Stimulated activated CD4-positive, alpha-beta T cell treated with anti-CD3 and anti-CD28 coated beads, Interleukin-12 subunit alpha, Interleukin-12 subunit beta, amount 100 ng/mL, for 24 hours (primary cell): ENCODE measurements around the gene ETV1.

Source experiments
- DNase-seq, 2 experiments: peaks; one replicate each; pipeline ENCODE4 v3.0.0-alpha.2; 2020; ENCODE audit warnings: low read depth in 2 of 2

The ETV1 gene

GRCh38 chr7:13987395-13987794 lies 2.1 kb downstream of the ETV1 start:
- DNase-seq, result no peak

GRCh38 chr7:13986208-13986607 lies 3.3 kb downstream of the ETV1 start:
- DNase-seq, result no peak

GRCh38 chr7:13984831-13985685 lies 4.4 kb downstream of the ETV1 start:
- DNase-seq, result no peak

GRCh38 chr7:13984061-13984460 lies 5.4 kb downstream of the ETV1 start:
- no peak for DNase-seq

GRCh38 chr7:13982940-13983677 lies 6.4 kb downstream of the ETV1 start:
- no peak for DNase-seq

GRCh38 chr7:13981070-13981469 lies 8.4 kb downstream of the ETV1 start:
- DNase-seq, result no peak

GRCh38 chr7:13980474-13980873 lies 9.0 kb downstream of the ETV1 start:
- DNase-seq, result no peak

- no peak for DNase-seq
Measured at GRCh38 chr7:13979671-13980435, 9.6 kb downstream of the ETV1 start.

- DNase-seq, result no peak
Measured at GRCh38 chr7:13976594-13976993, 12.9 kb downstream of the ETV1 start.

GRCh38 chr7:13965077-13965476 lies 24.4 kb downstream of the ETV1 start:
- DNase-seq, result no peak

- no peak for DNase-seq
Measured at GRCh38 chr7:13963925-13964324, 25.5 kb downstream of the ETV1 start.

GRCh38 chr7:13955494-13955893 lies 34.0 kb downstream of the ETV1 start:
- no peak for DNase-seq

- no peak for DNase-seq
Measured at GRCh38 chr7:13953368-13953767, 36.1 kb downstream of the ETV1 start.

GRCh38 chr7:13952921-13953320 lies 36.5 kb downstream of the ETV1 start:
- DNase-seq, result no peak

GRCh38 chr7:13949939-13950338 lies 39.5 kb downstream of the ETV1 start:
- DNase-seq, result no peak

- DNase-seq, result no peak
Measured at GRCh38 chr7:13949445-13949844, 40.0 kb downstream of the ETV1 start.

- DNase-seq, result no peak
Measured at GRCh38 chr7:13948019-13948801, 41.3 kb downstream of the ETV1 start.

- no peak for DNase-seq
Measured at GRCh38 chr7:13947535-13947934, 41.9 kb downstream of the ETV1 start.

- DNase-seq, result no peak
Measured at GRCh38 chr7:13946181-13946580, 43.3 kb downstream of the ETV1 start.

- DNase-seq, result no peak
Measured at GRCh38 chr7:13945670-13946069, 43.8 kb downstream of the ETV1 start.

GRCh38 chr7:13933536-13933935 lies 55.9 kb downstream of the ETV1 start:
- DNase-seq, result no peak

GRCh38 chr7:13933091-13933490 lies 56.4 kb downstream of the ETV1 start:
- DNase-seq, result no peak
